ENCODE measurements around the gene PIAS4.

- TF ChIP-seq CTCF (IDR thresholded peaks at IDR 0.05; ENCODE audit: borderline replicate concordance, extremely low read depth, low read length, poor library complexity, severe bottlenecking) = no peak
- TF ChIP-seq EZH2 (IDR thresholded peaks at IDR 0.05; ENCODE audit: borderline replicate concordance, low read depth, low read length, severe bottlenecking) = no peak
Measured at GRCh38 chr19:4080473-4080872, 72.9 kb downstream of the PIAS4 start.
